Measurements from ENCODE around the gene ILDR2.

Gene ILDR2

DNA sequence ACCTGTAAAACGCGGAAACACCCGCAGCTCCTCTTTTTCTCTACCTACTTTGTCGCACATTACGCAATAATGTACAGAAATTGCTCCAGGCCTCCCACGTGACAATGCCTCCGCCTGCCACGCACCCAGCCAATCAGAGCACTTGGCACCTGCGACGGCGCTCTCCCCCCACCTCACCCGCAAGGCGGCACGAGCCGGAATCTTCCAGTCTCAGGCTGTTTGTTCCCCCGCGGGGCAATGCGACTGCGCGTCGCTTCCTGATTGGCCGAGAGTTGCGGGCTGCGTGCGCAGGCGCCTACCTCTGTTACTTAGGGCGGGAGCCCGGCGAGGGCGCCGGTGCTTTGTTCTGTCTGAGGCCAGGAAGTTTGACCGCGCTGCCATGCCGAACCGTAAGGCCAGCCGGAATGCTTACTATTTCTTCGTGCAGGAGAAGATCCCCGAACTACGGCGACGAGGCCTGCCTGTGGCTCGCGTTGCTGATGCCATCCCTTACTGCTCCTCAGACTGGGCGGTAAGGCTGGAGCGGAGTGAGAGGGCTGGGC, 13.7 kb upstream of the ILDR2 start, which contains the start of gene MAEL:
MAEL (plus strand) TSS at position 307 of the 542 bp plus-strand sequence; CDS start at position 380, 73 bp downstream.
- no peak within 1 kb of the TSS for H2BK12ac ChIP-seq (ENCODE audit: low read length)
- no peak within 1 kb of the TSS for H2AK5ac ChIP-seq (ENCODE audit: low read length)
- H4K91ac ChIP-seq (ENCODE audit: low read depth, low read length): no peak within 1 kb of the TSS
- H4K8ac ChIP-seq (ENCODE audit: low read depth, low read length): no peak within 1 kb of the TSS
- no peak within 1 kb of the TSS for H3K4me3 ChIP-seq (ENCODE audit: low read depth, low read length)
- H3K23ac ChIP-seq (ENCODE audit: low read length): no peak within 1 kb of the TSS
- no peak within 1 kb of the TSS for H3K18ac ChIP-seq (ENCODE audit: low read length)
- no peak within 1 kb of the TSS for H3K14ac ChIP-seq (ENCODE audit: low read length)
- no peak within 1 kb of the TSS for H3K27ac ChIP-seq (ENCODE audit: low read depth, low read length)
- H4K12ac ChIP-seq (ENCODE audit: low read depth, low read length): no peak within 1 kb of the TSS
- H2BK5ac ChIP-seq (ENCODE audit: low read depth, low read length, poor library complexity): no peak within 1 kb of the TSS
- H3K9ac ChIP-seq (ENCODE audit: low read length): no peak within 1 kb of the TSS
- no peaks in the 10 kb centered on the region for H3K79me2 ChIP-seq (ENCODE audit: control insufficient read depth, insufficient read depth, low read length, poor library complexity)
- no peaks in the 10 kb centered on the region for H3K36me3 ChIP-seq (ENCODE audit: control insufficient read depth in 1 of 2, insufficient read depth in 2 of 2, low read length in 2 of 2)
- peak in 1 of 2 donors; percentile 22 for DNase-seq
- no peaks in the 10 kb centered on the region for H3K79me1 ChIP-seq (ENCODE audit: low read length)
- H3K4me1 ChIP-seq (ENCODE audit: control insufficient read depth in 1 of 2, insufficient read depth in 2 of 2, low read length in 2 of 2): no peaks in the 10 kb centered on the region
- H3K27me3 ChIP-seq (ENCODE audit: insufficient read depth, low read length): no peaks in the 10 kb centered on the region
- no peak within 1 kb of the TSS for H2BK120ac ChIP-seq (ENCODE audit: insufficient read depth, low read length, poor library complexity)
- H3K9me3 ChIP-seq (ENCODE audit: insufficient read depth, low read depth, low read length): peaks cover 2% of the 10 kb centered on the region
- no peak within 1 kb of the TSS for H2AFZ ChIP-seq (ENCODE audit: insufficient read depth, low read length, poor library complexity)
- no peak within 1 kb of the TSS for H3K4ac ChIP-seq (ENCODE audit: low read depth, low read length)
- H3K4me2 ChIP-seq (ENCODE audit: low read length): no peak within 1 kb of the TSS
- no CpG with 5 or more reads among the region's 45 CpGs for WGBS (ENCODE audit: extremely low coverage, insufficient coverage, insufficient read length)

DNA sequence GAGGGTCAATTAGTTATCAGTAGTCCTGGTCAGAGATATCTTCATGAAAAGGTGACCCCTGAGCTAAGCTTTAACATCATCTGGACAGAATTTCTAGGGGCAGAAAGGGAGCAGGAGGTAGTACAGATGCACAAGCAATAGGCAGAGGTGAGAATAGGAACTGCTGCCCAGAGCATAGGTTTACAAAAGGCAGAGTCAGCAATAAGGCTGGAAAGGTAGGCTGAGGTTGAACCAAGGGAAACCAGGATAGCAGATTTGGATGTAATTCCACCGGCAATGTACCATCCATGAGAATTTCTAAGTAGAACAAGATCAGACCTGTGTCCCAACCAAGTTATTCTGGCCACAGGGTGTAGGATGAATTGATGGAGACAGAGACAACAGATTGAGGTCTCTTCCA, 6.2 kb upstream of the ILDR2 start:
- Histone ChIP-seq H3K4ac (ENCODE audit: low read depth, low read length) (no peak overlapping the region), H3K79me2 (ENCODE audit: control insufficient read depth, insufficient read depth, low read length, poor library complexity) (no peaks in the 10 kb centered on the region), H3K14ac (ENCODE audit: low read length) (no peak overlapping the region), H3K23ac (ENCODE audit: low read length) (no peak overlapping the region), H4K8ac (ENCODE audit: low read depth, low read length) (no peak overlapping the region), H2AK5ac (ENCODE audit: low read length) (no peak overlapping the region), H2BK5ac (ENCODE audit: low read depth, low read length, poor library complexity) (no peak overlapping the region), H3K79me1 (ENCODE audit: low read length) (no peaks in the 10 kb centered on the region), H3K27me3 (ENCODE audit: insufficient read depth, low read length) (peaks cover 4% of the 10 kb centered on the region), H4K91ac (ENCODE audit: low read depth, low read length) (no peak overlapping the region), H3K27ac (ENCODE audit: low read depth, low read length) (no peak overlapping the region), H3K18ac (ENCODE audit: low read length) (no peak overlapping the region), H4K12ac (ENCODE audit: low read depth, low read length) (no peak overlapping the region), H3K36me3 (ENCODE audit: control insufficient read depth in 1 of 2, insufficient read depth in 2 of 2, low read length in 2 of 2) (no peaks in the 10 kb centered on the region), H3K4me1 (ENCODE audit: control insufficient read depth in 1 of 2, insufficient read depth in 2 of 2, low read length in 2 of 2) (no peaks in the 10 kb centered on the region), H3K4me2 (ENCODE audit: low read length) (no peak overlapping the region), H2BK12ac (ENCODE audit: low read length) (no peak overlapping the region), H3K9ac (ENCODE audit: low read length) (no peak overlapping the region), H2AFZ (ENCODE audit: insufficient read depth, low read length, poor library complexity) (no peak overlapping the region), H2BK120ac (ENCODE audit: insufficient read depth, low read length, poor library complexity) (no peak overlapping the region), H3K9me3 (ENCODE audit: insufficient read depth, low read depth, low read length) (no peaks in the 10 kb centered on the region), H3K4me3 (ENCODE audit: low read depth, low read length) (no peak overlapping the region)
- no CpG with 5 or more reads among the region's 1 CpG for WGBS (ENCODE audit: extremely low coverage, insufficient coverage, insufficient read length)
- no peak for DNase-seq

DNA sequence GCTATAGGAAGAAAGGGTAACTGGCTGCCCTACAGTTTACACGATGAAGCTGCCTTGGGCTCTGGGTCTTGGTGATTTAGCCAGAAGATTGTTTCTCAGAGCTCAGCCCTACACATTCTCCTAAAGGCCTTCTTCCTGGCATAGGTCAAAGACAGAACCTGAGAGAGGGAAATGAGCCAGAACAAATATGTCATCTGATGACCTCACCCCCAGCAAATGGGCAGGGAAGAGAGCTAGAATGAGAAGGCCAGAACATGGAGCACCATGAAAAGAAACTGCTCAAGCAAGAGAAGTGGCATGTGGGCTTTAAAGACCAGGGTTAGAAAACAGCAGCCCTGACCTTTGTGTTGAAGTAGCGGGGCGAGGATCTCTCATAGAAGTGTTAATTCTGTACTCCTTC, 5.5 kb upstream of the ILDR2 start:
- no peak for DNase-seq
- Histone ChIP-seq H3K9ac (ENCODE audit: low read length) (no peak overlapping the region), H2BK120ac (ENCODE audit: insufficient read depth, low read length, poor library complexity) (no peak overlapping the region), H3K4ac (ENCODE audit: low read depth, low read length) (no peak overlapping the region), H3K4me3 (ENCODE audit: low read depth, low read length) (no peak overlapping the region), H2BK12ac (ENCODE audit: low read length) (no peak overlapping the region), H4K8ac (ENCODE audit: low read depth, low read length) (no peak overlapping the region), H3K36me3 (ENCODE audit: control insufficient read depth in 1 of 2, insufficient read depth in 2 of 2, low read length in 2 of 2) (no peaks in the 10 kb centered on the region), H3K18ac (ENCODE audit: low read length) (no peak overlapping the region), H3K4me1 (ENCODE audit: control insufficient read depth in 1 of 2, insufficient read depth in 2 of 2, low read length in 2 of 2) (no peaks in the 10 kb centered on the region), H3K27ac (ENCODE audit: low read depth, low read length) (no peak overlapping the region), H2AK5ac (ENCODE audit: low read length) (no peak overlapping the region), H3K9me3 (ENCODE audit: insufficient read depth, low read depth, low read length) (no peaks in the 10 kb centered on the region), H4K12ac (ENCODE audit: low read depth, low read length) (no peak overlapping the region), H3K4me2 (ENCODE audit: low read length) (no peak overlapping the region), H2AFZ (ENCODE audit: insufficient read depth, low read length, poor library complexity) (no peak overlapping the region), H4K91ac (ENCODE audit: low read depth, low read length) (no peak overlapping the region), H3K14ac (ENCODE audit: low read length) (no peak overlapping the region), H2BK5ac (ENCODE audit: low read depth, low read length, poor library complexity) (no peak overlapping the region), H3K23ac (ENCODE audit: low read length) (no peak overlapping the region), H3K79me1 (ENCODE audit: low read length) (no peaks in the 10 kb centered on the region), H3K27me3 (ENCODE audit: insufficient read depth, low read length) (peaks cover 10% of the 10 kb centered on the region), H3K79me2 (ENCODE audit: control insufficient read depth, insufficient read depth, low read length, poor library complexity) (no peaks in the 10 kb centered on the region)
- no CpG with 5 or more reads among the region's 3 CpGs for WGBS (ENCODE audit: extremely low coverage, insufficient coverage, insufficient read length)

DNA sequence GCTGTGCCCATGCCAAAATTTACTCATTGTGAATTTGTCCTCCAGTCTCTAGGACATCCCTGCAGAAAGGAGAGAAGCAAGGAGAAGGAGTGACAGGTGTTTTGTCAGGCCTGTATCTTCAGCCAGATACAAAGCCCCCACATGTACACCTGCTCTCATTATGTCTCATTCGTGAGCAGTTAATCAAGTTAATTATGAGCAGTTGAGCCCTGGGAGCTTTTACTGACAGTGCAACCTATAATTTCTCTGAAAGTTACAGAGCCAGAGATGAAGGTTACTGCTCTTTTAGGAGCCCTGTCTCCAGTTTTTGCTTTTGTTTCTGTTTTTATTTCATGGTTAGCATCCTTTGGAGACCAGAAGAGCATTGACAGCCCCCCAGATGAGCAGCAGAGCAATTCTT, 5.0 kb upstream of the ILDR2 start:
- H2BK5ac ChIP-seq (ENCODE audit: low read depth, low read length, poor library complexity): no peak overlapping the region
- no peaks in the 10 kb centered on the region for H3K4me1 ChIP-seq (ENCODE audit: control insufficient read depth in 1 of 2, insufficient read depth in 2 of 2, low read length in 2 of 2)
- no peak overlapping the region for H3K4ac ChIP-seq (ENCODE audit: low read depth, low read length)
- H3K23ac ChIP-seq (ENCODE audit: low read length): no peak overlapping the region
- H4K91ac ChIP-seq (ENCODE audit: low read depth, low read length): no peak overlapping the region
- H2BK120ac ChIP-seq (ENCODE audit: insufficient read depth, low read length, poor library complexity): no peak overlapping the region
- no peak overlapping the region for H2BK12ac ChIP-seq (ENCODE audit: low read length)
- DNase-seq: no peak
- no peak overlapping the region for H3K27ac ChIP-seq (ENCODE audit: low read depth, low read length)
- H3K14ac ChIP-seq (ENCODE audit: low read length): no peak overlapping the region
- no peak overlapping the region for H3K4me3 ChIP-seq (ENCODE audit: low read depth, low read length)
- H3K4me2 ChIP-seq (ENCODE audit: low read length): no peak overlapping the region
- H2AK5ac ChIP-seq (ENCODE audit: low read length): no peak overlapping the region
- peaks cover 3% of the 10 kb centered on the region for H3K79me2 ChIP-seq (ENCODE audit: control insufficient read depth, insufficient read depth, low read length, poor library complexity)
- no peak overlapping the region for H4K12ac ChIP-seq (ENCODE audit: low read depth, low read length)
- H3K9ac ChIP-seq (ENCODE audit: low read length): no peak overlapping the region
- H3K27me3 ChIP-seq (ENCODE audit: insufficient read depth, low read length): peaks cover 14% of the 10 kb centered on the region
- no peak overlapping the region for H2AFZ ChIP-seq (ENCODE audit: insufficient read depth, low read length, poor library complexity)
- peaks cover 3% of the 10 kb centered on the region for H3K79me1 ChIP-seq (ENCODE audit: low read length)
- no peak overlapping the region for H4K8ac ChIP-seq (ENCODE audit: low read depth, low read length)
- H3K36me3 ChIP-seq (ENCODE audit: control insufficient read depth in 1 of 2, insufficient read depth in 2 of 2, low read length in 2 of 2): no peaks in the 10 kb centered on the region
- no peak overlapping the region for H3K18ac ChIP-seq (ENCODE audit: low read length)
- WGBS (ENCODE audit: extremely low coverage, insufficient coverage, insufficient read length): no CpG with 5 or more reads among the region's 1 CpG
- H3K9me3 ChIP-seq (ENCODE audit: insufficient read depth, low read depth, low read length): no peaks in the 10 kb centered on the region
